HS-5 (cell line): ENCODE measurements around the gene DPP8.

Experiments used
- DNase-seq: peaks from one replicate; pipeline ENCODE4 v3.0.0-alpha.2; 2012; ENCODE audit warnings: low read depth

DPP8 gene

GRCh38 chr15:65423976-65424679, 93.4 kb downstream of the DPP8 start:
- no peak for DNase-seq

- DNase-seq = no peak
These were observed 94.1 kb downstream of the DPP8 start for GRCh38 chr15:65423150-65423975.

GRCh38 chr15:65421360-65422215, 95.9 kb downstream of the DPP8 start:
- DNase-seq = no peak

GRCh38 chr15:65420975-65421359, 96.5 kb downstream of the DPP8 start:
- no peak for DNase-seq

GRCh38 chr15:65418596-65418995, 98.9 kb downstream of the DPP8 start:
- no peak for DNase-seq

- DNase-seq = no peak
These were observed 100.6 kb downstream of the DPP8 start for GRCh38 chr15:65416845-65417416.

GRCh38 chr15:65414841-65415621, 102.5 kb downstream of the DPP8 start:
- DNase-seq = no peak

- DNase-seq = no peak
These were observed 103.7 kb downstream of the DPP8 start for GRCh38 chr15:65413760-65414144.

GRCh38 chr15:65413051-65413759, 104.3 kb downstream of the DPP8 start:
- DNase-seq = no peak

GRCh38 chr15:65412556-65412955, 104.9 kb downstream of the DPP8 start:
- DNase-seq = no peak

GRCh38 chr15:65411465-65412071, 105.9 kb downstream of the DPP8 start:
- no peak for DNase-seq

GRCh38 chr15:65410972-65411371, 106.5 kb downstream of the DPP8 start:
- no peak for DNase-seq

GRCh38 chr15:65410036-65410435, 107.5 kb downstream of the DPP8 start:
- DNase-seq = no peak

- DNase-seq = peak; percentile 85
These were observed 108.4 kb downstream of the DPP8 start for GRCh38 chr15:65409036-65409631.

GRCh38 chr15:65408324-65409035, 109.0 kb downstream of the DPP8 start:
- no peak for DNase-seq

GRCh38 chr15:65406424-65407000, 111.0 kb downstream of the DPP8 start:
- DNase-seq = no peak

GRCh38 chr15:65405791-65406423, 111.6 kb downstream of the DPP8 start:
- no peak for DNase-seq

- no peak for DNase-seq
These were observed 113.2 kb downstream of the DPP8 start for GRCh38 chr15:65404186-65404872.
